22Rv1 (cell line): ENCODE measurements around the gene HCAR2.
"Not testable (repeated sequence)": the region's sequence is repeated elsewhere in the genome, so short reads cannot be mapped to it uniquely, and the experiment has no call there.

Experiments used
- CTCF ChIP-seq: fragments of 450-650 bp; IDR thresholded peaks from 2 replicates; pipeline ENCODE4 v1.5.1; 2017; ENCODE audit warnings: mild to moderate bottlenecking
- ZFX ChIP-seq: fragments of 450-650 bp; IDR thresholded peaks from 2 replicates; pipeline ENCODE4 v1.6.1; 2017; ENCODE audit warnings: antibody characterized with exemption, borderline replicate concordance

GRCh38 chr12:122702890-122703611, at the start of gene HCAR2:
- not testable (repeated sequence) for TF ChIP-seq CTCF, ZFX
